ENCODE data around the gene COQ3.
"Not testable (repeated sequence)": the region's sequence is repeated elsewhere in the genome, so short reads cannot be mapped to it uniquely, and the experiment has no call there.

The COQ3 gene

GRCh38 chr6:99390896-99391295 lies 3.1 kb downstream of the COQ3 start:
- no peak for FAIRE-seq

GRCh38 chr6:99384507-99384906 lies 9.5 kb downstream of the COQ3 start:
- FAIRE-seq: no peak
- DNase-seq (ENCODE audit: low spot score): no peak

More at GRCh38 chr6:99390896-99391295, 3.1 kb downstream of the COQ3 start:
- DNase-seq (ENCODE audit: low spot score): no peak

GRCh38 chr6:99378636-99379035 lies 15.4 kb downstream of the COQ3 start:
- FAIRE-seq (no peak), DNase-seq (ENCODE audit: low spot score) (no peak)

GRCh38 chr6:99369533-99369932 lies 24.5 kb downstream of the COQ3 start:
- DNase-seq (ENCODE audit: low spot score): no peak
- FAIRE-seq: no peak

GRCh38 chr6:99366852-99367251 lies 27.1 kb downstream of the COQ3 start:
- DNase-seq (ENCODE audit: low spot score): no peak

GRCh38 chr6:99364026-99364425 lies 30.0 kb downstream of the COQ3 start:
- FAIRE-seq (no peak), DNase-seq (ENCODE audit: low spot score) (no peak)

More at GRCh38 chr6:99366852-99367251, 27.1 kb downstream of the COQ3 start:
- no peak for FAIRE-seq

- no peak for FAIRE-seq
These were observed 31.2 kb downstream of the COQ3 start for GRCh38 chr6:99362678-99363268.

GRCh38 chr6:99359800-99360199 lies 34.2 kb downstream of the COQ3 start:
- FAIRE-seq: no peak
- no peak for DNase-seq (ENCODE audit: low spot score)

More at GRCh38 chr6:99362678-99363268, 31.2 kb downstream of the COQ3 start:
- no peak for DNase-seq (ENCODE audit: low spot score)

- FAIRE-seq (no peak), DNase-seq (ENCODE audit: low spot score) (no peak)
These were observed 37.4 kb downstream of the COQ3 start for GRCh38 chr6:99356641-99357040.

GRCh38 chr6:99354983-99355382 lies 39.0 kb downstream of the COQ3 start:
- FAIRE-seq (no peak), DNase-seq (ENCODE audit: low spot score) (no peak)

GRCh38 chr6:99353126-99353525 lies 40.9 kb downstream of the COQ3 start:
- no peak for DNase-seq (ENCODE audit: low spot score)

GRCh38 chr6:99350573-99350972 lies 43.4 kb downstream of the COQ3 start:
- no peak for FAIRE-seq
- DNase-seq (ENCODE audit: low spot score): no peak

More at GRCh38 chr6:99353126-99353525, 40.9 kb downstream of the COQ3 start:
- no peak for FAIRE-seq

- DNase-seq (ENCODE audit: low spot score) (peak; percentile 32), FAIRE-seq (no peak)
These were observed 44.5 kb downstream of the COQ3 start, which contains the start of gene FAXC for GRCh38 chr6:99349171-99350141. Gene FAXC, minus strand, starts transcription at chr6:99349674. Its CDS starts 302 bp downstream, at chr6:99349372.

GRCh38 chr6:99348288-99349170 lies 45.5 kb downstream of the COQ3 start:
- no peak for DNase-seq (ENCODE audit: low spot score)

GRCh38 chr6:99347804-99348203 lies 46.2 kb downstream of the COQ3 start:
- no peak for FAIRE-seq
- no peak for DNase-seq (ENCODE audit: low spot score)

More at GRCh38 chr6:99348288-99349170, 45.5 kb downstream of the COQ3 start:
- no peak for FAIRE-seq

GRCh38 chr6:99346595-99346994 lies 47.4 kb downstream of the COQ3 start:
- DNase-seq (ENCODE audit: low spot score): no peak
- FAIRE-seq: no peak

GRCh38 chr6:99345164-99345563 lies 48.8 kb downstream of the COQ3 start:
- DNase-seq (ENCODE audit: low spot score) (no peak), FAIRE-seq (no peak)

GRCh38 chr6:99344289-99344688 lies 49.7 kb downstream of the COQ3 start:
- DNase-seq (ENCODE audit: low spot score): peak; percentile 73
- FAIRE-seq: peak; percentile 87

GRCh38 chr6:99341862-99342455 lies 52.0 kb downstream of the COQ3 start:
- no peak for FAIRE-seq
- no peak for DNase-seq (ENCODE audit: low spot score)

- DNase-seq (ENCODE audit: low spot score) (no peak), FAIRE-seq (no peak)
These were observed 55.8 kb downstream of the COQ3 start for GRCh38 chr6:99338188-99338587.

- not testable (repeated sequence) for DNase-seq (ENCODE audit: low spot score); FAIRE-seq
These were observed 58.7 kb downstream of the COQ3 start for GRCh38 chr6:99335298-99335697.
